Neural crest cell (in vitro differentiated cells): Measurements from ENCODE around the gene AMOTL2. TPM values are rescaled to one million over a fixed set of nuclear protein-coding genes. Genes with fewer than 3 reads are reported as not detected.
A peak's percentile ranks its signal among the peaks of the same experiment; 100 is the strongest.

Experiments used
- DNase-seq: peaks from one replicate; pipeline ENCODE4 v3.0.0; 2021; ENCODE audit warnings: low read depth, mixed read lengths, low spot score
- H3K27ac Mint-ChIP-seq: one replicate; pipeline ENCODE4 v1.8.0; 2021; ENCODE audit warnings: mild to moderate bottlenecking, mixed read lengths; ENCODE audit not compliant: unreplicated experiment
- H3K27me3 Mint-ChIP-seq: 2 replicates; pipeline ENCODE4 v1.8.0; 2021; ENCODE audit warnings: low read depth, mild to moderate bottlenecking, mixed read lengths
- H3K36me3 Mint-ChIP-seq: 2 replicates; pipeline ENCODE4 v1.8.0; 2021; ENCODE audit warnings: low read depth, mild to moderate bottlenecking, mixed read lengths
- H3K4me1 Mint-ChIP-seq: 2 replicates; pipeline ENCODE4 v1.8.0; 2021; ENCODE audit warnings: mixed read lengths
- H3K4me3 Mint-ChIP-seq: one replicate; pipeline ENCODE4 v1.8.0; 2021; ENCODE audit warnings: mild to moderate bottlenecking, mixed read lengths
- H3K9me3 Mint-ChIP-seq: 2 replicates; pipeline ENCODE4 v1.8.0; 2021; ENCODE audit warnings: mixed read lengths
- total RNA-seq: library from RNA; stranded (reverse); gene quantifications from 2 replicates; pipeline ENCODE4 v1.2.1, GENCODE V29; 2021
- TF ChIP-seq, protein P1 (sequence below): fragments of 200-600 bp; sonication (generic); conservative IDR thresholded peaks from 2 replicates; pipeline ENCODE4 v1.5.0; 2021; ENCODE audit warnings: antibody characterized with exemption, mild to moderate bottlenecking

The AMOTL2 gene
- total RNA-seq, 1 donor from 2014 or later, result 59.5 TPM

DNA sequence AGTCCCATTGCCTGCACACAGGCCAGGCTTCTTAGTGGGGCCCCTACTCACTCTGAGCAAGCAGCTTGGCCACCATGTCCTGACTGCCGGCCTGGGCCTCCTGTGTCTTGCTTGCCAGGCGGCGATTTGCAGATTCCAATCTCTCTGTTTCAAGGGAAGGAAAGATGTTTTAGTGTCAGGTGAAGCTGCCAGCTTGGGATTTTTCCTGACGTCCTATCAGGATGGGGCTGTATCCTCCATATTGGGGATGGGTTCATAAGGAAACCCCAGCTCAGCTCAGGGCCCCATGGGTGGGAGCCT, 8.5 kb downstream of the AMOTL2 start:
- Mint-ChIP-seq H3K9me3 (no peaks in the 10 kb centered on the region), H3K4me1 (peaks cover 58% of the 10 kb centered on the region), H3K4me3 (peak overlapping the region; percentile 3), H3K27ac (no peak overlapping the region), H3K27me3 (no peaks in the 10 kb centered on the region), H3K36me3 (peaks cover 33% of the 10 kb centered on the region)
- DNase-seq, result no peak
- TF ChIP-seq, protein P1, sequence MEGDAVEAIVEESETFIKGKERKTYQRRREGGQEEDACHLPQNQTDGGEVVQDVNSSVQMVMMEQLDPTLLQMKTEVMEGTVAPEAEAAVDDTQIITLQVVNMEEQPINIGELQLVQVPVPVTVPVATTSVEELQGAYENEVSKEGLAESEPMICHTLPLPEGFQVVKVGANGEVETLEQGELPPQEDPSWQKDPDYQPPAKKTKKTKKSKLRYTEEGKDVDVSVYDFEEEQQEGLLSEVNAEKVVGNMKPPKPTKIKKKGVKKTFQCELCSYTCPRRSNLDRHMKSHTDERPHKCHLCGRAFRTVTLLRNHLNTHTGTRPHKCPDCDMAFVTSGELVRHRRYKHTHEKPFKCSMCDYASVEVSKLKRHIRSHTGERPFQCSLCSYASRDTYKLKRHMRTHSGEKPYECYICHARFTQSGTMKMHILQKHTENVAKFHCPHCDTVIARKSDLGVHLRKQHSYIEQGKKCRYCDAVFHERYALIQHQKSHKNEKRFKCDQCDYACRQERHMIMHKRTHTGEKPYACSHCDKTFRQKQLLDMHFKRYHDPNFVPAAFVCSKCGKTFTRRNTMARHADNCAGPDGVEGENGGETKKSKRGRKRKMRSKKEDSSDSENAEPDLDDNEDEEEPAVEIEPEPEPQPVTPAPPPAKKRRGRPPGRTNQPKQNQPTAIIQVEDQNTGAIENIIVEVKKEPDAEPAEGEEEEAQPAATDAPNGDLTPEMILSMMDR, result no peak

DNA sequence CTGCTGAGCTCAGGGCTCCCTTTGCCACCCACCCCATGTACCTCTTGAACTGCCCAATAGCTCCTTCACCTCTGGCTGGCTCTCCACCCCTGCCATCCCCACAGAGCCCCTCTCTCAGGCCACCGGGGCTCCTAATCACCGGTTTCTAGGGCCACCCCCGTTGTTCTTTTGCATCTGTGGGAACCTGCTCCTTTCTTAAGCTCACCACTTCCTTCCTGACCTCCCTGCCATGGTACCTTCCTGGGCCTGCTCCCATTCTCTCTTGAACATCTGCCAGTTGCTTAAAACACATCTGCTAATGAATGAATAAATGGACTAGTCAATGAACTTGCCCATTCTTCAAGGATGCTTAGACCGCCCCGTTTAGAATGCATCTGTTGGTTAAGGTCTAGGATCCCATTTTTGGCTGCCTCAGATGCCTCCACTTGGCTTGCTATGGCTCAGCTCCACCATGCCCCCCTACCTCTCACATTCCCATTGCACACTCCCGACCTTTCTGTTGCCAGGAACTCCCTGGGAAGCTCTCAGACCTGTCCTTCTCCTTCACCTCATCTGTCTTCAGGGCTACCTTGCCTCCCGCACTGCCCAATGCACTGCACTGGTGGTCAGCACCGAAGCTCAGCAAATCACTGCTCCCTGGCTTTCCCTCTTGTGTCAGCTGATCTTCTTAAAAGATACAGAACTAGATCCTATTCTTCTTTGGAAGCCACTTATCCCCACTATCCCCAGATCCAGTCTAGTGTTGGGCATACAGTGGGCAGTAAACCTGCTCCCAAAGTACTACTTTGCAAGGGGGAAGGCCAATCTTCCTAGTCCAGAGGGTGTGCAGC, 9.1 kb downstream of the AMOTL2 start:
- no peaks in the 10 kb centered on the region for H3K9me3 Mint-ChIP-seq
- DNase-seq, result no peak
- H3K36me3 Mint-ChIP-seq, result peaks cover 36% of the 10 kb centered on the region
- H3K4me1 Mint-ChIP-seq, result peaks cover 55% of the 10 kb centered on the region
- H3K27ac Mint-ChIP-seq, result peak overlapping the region; percentile 23
- TF ChIP-seq, protein P1, result no peak
- no peaks in the 10 kb centered on the region for H3K27me3 Mint-ChIP-seq
- peak overlapping the region; percentile 85 for H3K4me3 Mint-ChIP-seq

DNA sequence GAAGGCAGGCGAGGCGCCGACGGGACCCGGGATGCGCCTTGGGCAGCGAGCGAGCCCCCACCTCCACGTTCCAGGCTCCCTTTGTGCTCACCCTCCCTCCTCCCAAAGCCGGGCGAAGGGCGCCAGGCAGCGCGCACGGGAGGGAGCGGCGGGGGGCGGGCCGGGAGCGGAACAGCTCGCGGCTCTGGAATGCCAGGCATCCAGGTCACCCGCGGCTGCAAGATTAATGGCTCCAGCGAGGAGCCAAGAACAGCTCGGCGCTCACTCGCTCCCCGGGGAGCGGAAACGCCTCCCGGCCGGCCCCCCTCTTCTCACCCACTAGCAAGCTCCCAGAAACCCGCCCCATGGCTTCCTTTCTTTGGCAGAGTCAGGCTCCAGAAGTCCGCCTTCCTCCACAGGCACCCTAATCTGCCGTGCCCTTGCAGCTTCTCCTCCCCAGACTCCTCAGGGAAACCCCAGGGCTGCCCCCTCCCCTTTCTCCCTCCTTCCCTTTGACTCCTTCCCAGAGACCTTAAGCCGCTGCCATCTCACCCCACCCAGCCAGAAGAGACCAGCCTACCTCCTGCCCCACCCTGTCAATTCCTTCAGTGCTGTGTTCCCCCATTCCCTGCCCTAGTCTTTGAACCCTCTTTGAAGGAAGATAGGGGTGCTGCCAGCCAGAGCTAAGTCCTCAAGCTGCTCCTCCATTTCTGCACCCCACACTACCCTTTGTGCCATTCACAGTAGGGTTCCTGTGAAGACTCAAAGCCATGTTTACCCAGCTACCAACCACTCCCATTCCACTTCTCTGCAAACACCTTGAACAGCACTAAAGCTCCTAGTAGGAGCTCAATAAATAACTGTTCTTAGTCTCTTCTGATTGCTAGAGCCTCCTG, 9.9 kb downstream of the AMOTL2 start:
- peaks cover 28% of the 10 kb centered on the region for H3K36me3 Mint-ChIP-seq
- H3K9me3 Mint-ChIP-seq, result no peaks in the 10 kb centered on the region
- peak overlapping the region; percentile 85 for H3K4me3 Mint-ChIP-seq
- DNase-seq, result peak; percentile 66
- H3K27ac Mint-ChIP-seq, result peak overlapping the region; percentile 92
- H3K27me3 Mint-ChIP-seq, result no peaks in the 10 kb centered on the region
- peaks cover 46% of the 10 kb centered on the region for H3K4me1 Mint-ChIP-seq
- TF ChIP-seq, protein P1, result no peak

DNA sequence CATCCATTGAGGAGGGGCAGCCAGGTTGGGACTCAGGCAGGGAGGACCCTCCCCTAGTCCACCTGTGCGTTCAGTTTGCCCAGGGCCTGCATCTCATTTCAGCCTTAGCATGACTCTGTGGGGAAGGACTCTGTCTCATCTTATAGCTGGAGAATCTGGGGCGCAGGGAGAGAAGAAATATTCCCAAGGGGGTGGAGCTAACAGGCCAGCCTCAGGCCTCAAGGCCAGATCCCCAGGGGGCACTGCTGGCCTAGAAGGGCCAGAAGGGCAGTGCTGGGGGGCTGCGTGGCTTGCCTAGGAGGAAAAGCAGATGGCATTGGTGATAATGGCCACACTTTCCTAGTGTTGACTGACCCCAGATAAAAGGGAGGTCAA, 10.9 kb downstream of the AMOTL2 start:
- TF ChIP-seq, protein P1, result no peak
- Mint-ChIP-seq H3K27ac (no peak overlapping the region), H3K27me3 (no peaks in the 10 kb centered on the region), H3K4me3 (peak overlapping the region; percentile 65), H3K4me1 (peaks cover 46% of the 10 kb centered on the region), H3K36me3 (peaks cover 29% of the 10 kb centered on the region), H3K9me3 (no peaks in the 10 kb centered on the region)
- DNase-seq, result no peak

DNA sequence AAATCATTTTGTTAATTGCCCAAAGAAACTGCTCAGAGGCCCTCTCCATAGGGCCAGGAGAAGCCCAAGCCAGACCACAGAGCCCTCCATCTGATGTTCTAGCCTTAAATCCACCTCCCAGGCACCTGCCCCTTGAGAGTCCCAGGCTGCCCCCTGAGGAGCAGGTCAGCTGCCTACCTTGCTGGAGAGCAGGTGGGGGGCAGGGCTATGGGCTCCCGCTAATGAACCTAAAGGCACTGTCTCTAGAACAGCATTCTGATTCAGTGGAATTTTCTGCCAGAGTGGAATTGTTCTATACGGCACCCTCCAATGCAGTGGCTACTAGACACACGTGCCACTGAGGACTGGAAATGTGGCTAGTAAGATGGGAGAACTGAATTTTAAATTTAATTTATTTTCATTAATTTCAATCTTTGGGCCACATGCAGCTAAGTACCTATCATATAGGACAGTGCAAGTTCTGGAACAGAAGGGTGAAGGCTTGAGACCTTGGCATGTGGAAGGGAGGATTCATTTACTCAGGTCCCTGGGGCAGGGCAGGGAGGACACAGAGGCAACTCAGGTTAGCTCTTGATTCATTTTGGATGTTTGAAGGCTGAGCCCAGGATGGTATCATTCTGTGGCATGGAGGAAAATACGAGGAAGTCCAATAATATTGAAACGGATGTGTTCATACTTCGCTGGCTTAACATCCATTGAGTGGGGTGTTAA, 11.4 kb downstream of the AMOTL2 start:
- H3K27me3 Mint-ChIP-seq, result no peaks in the 10 kb centered on the region
- no peaks in the 10 kb centered on the region for H3K9me3 Mint-ChIP-seq
- H3K36me3 Mint-ChIP-seq, result peaks cover 30% of the 10 kb centered on the region
- H3K4me3 Mint-ChIP-seq, result peak overlapping the region; percentile 65
- TF ChIP-seq, protein P1, result no peak
- peaks cover 44% of the 10 kb centered on the region for H3K4me1 Mint-ChIP-seq
- DNase-seq, result no peak
- H3K27ac Mint-ChIP-seq, result no peak overlapping the region
